OCI-LY7 (cell line): ENCODE results near the gene RXRB. TPM values are rescaled to one million over a fixed set of nuclear protein-coding genes. Genes with fewer than 3 reads are reported as not detected.

Experiments
- BruUV-seq: library from RNA; stranded (reverse); fragments of 400-500 nt; replicated peaks from 2 replicates; lab custom pipeline; 2021; lab: Mats Ljungman, UMichigan
- CTCF ChIA-PET: fragments of 300-600 bp; sonication (Branson Sonifier 250); formaldehyde crosslinking; loops from one replicate; lab custom pipeline; 2022; ENCODE audit warnings: antibody characterized with exemption; ENCODE audit not compliant: unreplicated experiment; lab: Charles Lee
- POLR2A ChIA-PET: fragments of 300-600 bp; sonication (Branson Sonifier 250); formaldehyde crosslinking; loops from one replicate; lab custom pipeline; 2022; ENCODE audit warnings: antibody characterized with exemption; lab: Charles Lee
- DNase-seq: peaks from one replicate; pipeline ENCODE4 v3.0.0-alpha.2; 2015; ENCODE audit warnings: low spot score
- H2AFZ ChIP-seq: fragments of 200-600 bp; sonication (generic), shearing (Covaris generic); 2 replicates; pipeline ENCODE4 v1.6.1; 2014; ENCODE audit warnings: mild to moderate bottlenecking, antibody characterized with exemption, low read length, moderate library complexity
- H3K27ac ChIP-seq: fragments of 200-600 bp; sonication (generic); 2 replicates; pipeline ENCODE4 v1.5.1; 2014; ENCODE audit warnings: mixed run types, low read depth, mild to moderate bottlenecking, moderate library complexity, low read length, inconsistent platforms; ENCODE audit not compliant: poor library complexity, severe bottlenecking
- H3K36me3 ChIP-seq: fragments of 200-600 bp; sonication (generic); 2 replicates; pipeline ENCODE4 v1.6.1; 2014; ENCODE audit warnings: mild to moderate bottlenecking, antibody characterized with exemption, low read length, moderate library complexity, mixed read lengths; ENCODE audit not compliant: insufficient read depth
- H3K4me1 ChIP-seq: fragments of 200-600 bp; sonication (generic); 2 replicates; pipeline ENCODE4 v1.5.1; 2014; ENCODE audit warnings: mild to moderate bottlenecking, low read length; ENCODE audit not compliant: insufficient read depth, poor library complexity, severe bottlenecking
- H3K4me2 ChIP-seq: fragments of 200-600 bp; sonication (generic); 2 replicates; pipeline ENCODE4 v1.6.1; 2014; ENCODE audit warnings: mild to moderate bottlenecking, low read length
- H3K4me3 ChIP-seq: fragments of 200-600 bp; sonication (generic); 2 replicates; pipeline ENCODE4 v1.5.1; 2014; ENCODE audit warnings: mild to moderate bottlenecking, low read depth, low read length; ENCODE audit not compliant: poor library complexity, severe bottlenecking
- H3K79me2 ChIP-seq: fragments of 200-600 bp; sonication (generic); 2 replicates; pipeline ENCODE4 v1.6.1; 2016; ENCODE audit warnings: low read depth, mild to moderate bottlenecking, low read length, moderate library complexity, mixed read lengths; ENCODE audit not compliant: insufficient read depth
- H3K9me2 ChIP-seq: fragments of 200-600 bp; sonication (generic); 2 replicates; pipeline ENCODE4 v1.6.1; 2016; ENCODE audit warnings: mild to moderate bottlenecking, low read length, mixed read lengths; ENCODE audit not compliant: insufficient read depth
- H3K9me3 ChIP-seq: fragments of 200-600 bp; sonication (generic); 2 replicates; pipeline ENCODE4 v1.6.1; 2014; ENCODE audit warnings: mild to moderate bottlenecking, mixed run types, low read length, mixed read lengths
- H4K20me1 ChIP-seq: fragments of 200-600 bp; sonication (generic); 2 replicates; pipeline ENCODE4 v1.6.1; 2014; ENCODE audit warnings: mild to moderate bottlenecking, antibody characterized with exemption, low read length, moderate library complexity, mixed read lengths; ENCODE audit not compliant: insufficient read depth
- CTCF ChIP-seq: fragments of 200-600 bp; sonication (generic); conservative IDR thresholded peaks from 2 replicates; pipeline ENCODE4 v1.5.1; 2014; ENCODE audit warnings: mild to moderate bottlenecking, antibody characterized with exemption, low read length, moderate library complexity, mixed read lengths
- EZH2phosphoT487 ChIP-seq: fragments of 200-600 bp; sonication (generic); IDR thresholded peaks from 2 replicates; pipeline ENCODE4 v1.6.1; 2018; ENCODE audit warnings: low read depth, borderline replicate concordance, mild to moderate bottlenecking, mixed run types, antibody characterized with exemption, low read length, moderate library complexity, mixed read lengths
- intact Hi-C: fragments of 100-400 bp; cut with micrococcal nuclease; formaldehyde crosslinking; loops from one replicate; pipeline ENCODE4 v1.10.0; 2022; ENCODE audit not compliant: unreplicated experiment
- total RNA-seq, 2 experiments: library from RNA; depleted of rRNA in 1 of 2; stranded (reverse); fragments of >200 nt in 1 of 2; shearing (Covaris generic) in 1 of 2; gene quantifications; 2 replicates each; pipeline ENCODE4 v1.2.3, GENCODE V29; 2014 to 2022

Gene RXRB
- total RNA-seq, 2 experiments from 2014 or later = 32.5 to 47.3 TPM

DNA sequence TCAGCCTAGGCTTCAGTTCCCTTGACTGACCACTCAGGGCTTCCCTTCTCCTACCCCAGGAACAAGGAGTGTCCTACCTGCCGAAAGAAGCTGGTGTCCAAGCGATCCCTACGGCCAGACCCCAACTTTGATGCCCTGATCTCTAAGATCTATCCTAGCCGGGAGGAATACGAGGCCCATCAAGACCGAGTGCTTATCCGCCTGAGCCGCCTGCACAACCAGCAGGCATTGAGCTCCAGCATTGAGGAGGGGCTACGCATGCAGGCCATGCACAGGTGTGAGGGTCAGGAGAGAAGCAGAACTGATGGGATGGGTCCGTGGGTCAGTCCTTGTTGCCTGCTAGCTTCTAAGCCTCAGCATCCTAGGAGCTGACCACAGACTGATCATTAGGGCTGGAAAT, 9.4 kb upstream of the RXRB start:
- H3K9me2 ChIP-seq = no peaks in the 10 kb centered on the region
- no peak overlapping the region for H2AFZ ChIP-seq
- H3K79me2 ChIP-seq = peaks cover 6% of the 10 kb centered on the region; the same call in 1 of the 2 replicates
- ChIA-PET POLR2A (interaction anchor here (1.4 to 1.5 kb wide), 2 partner anchors 17 to 22 kb away, joined by 3 to 4 read pairs; no protein-coding TSS in a partner anchor), CTCF (no interaction called here)
- H4K20me1 ChIP-seq = no peaks in the 10 kb centered on the region
- intact Hi-C loops = loop anchor here (10.0 kb wide), 1 partner anchor 205 kb away; the partner anchor contains the start of genes CUTA and PHF1
- peaks cover 28% of the 10 kb centered on the region for H3K4me1 ChIP-seq
- peaks cover 8% of the 10 kb centered on the region; the same call in 1 of the 2 replicates for H3K36me3 ChIP-seq
- BruUV-seq = no TSS peak
- no peak overlapping the region for H3K27ac ChIP-seq
- no peak for DNase-seq
- H3K4me2 ChIP-seq = no peak overlapping the region
- TF ChIP-seq CTCF (no peak), EZH2phosphoT487 (no peak)
- H3K9me3 ChIP-seq = no peaks in the 10 kb centered on the region
- H3K4me3 ChIP-seq = no peak overlapping the region

GRCh38 chr6:33208091-33208967, 7.9 kb upstream of the RXRB start, which contains the start of gene RING1:
RING1 (plus strand) TSS chr6:33208500; CDS start chr6:33208823, 323 bp downstream.
- TF ChIP-seq EZH2phosphoT487 (no peak), CTCF (no peak)
- POLR2A ChIA-PET = interaction anchor here (0.6 to 1.5 kb wide), 9 partner anchors 9 to 940 kb away, joined by 3 to 5 read pairs (median 3); no protein-coding TSS in a partner anchor
- CTCF ChIA-PET = interaction anchor here (0.6 to 0.7 kb wide), 4 partner anchors 9 to 91 kb away, joined by 3 to 7 read pairs (median 4); no protein-coding TSS in a partner anchor
- Histone ChIP-seq H3K4me2 (peak within 1 kb of the TSS; percentile 91), H4K20me1 (no peaks in the 10 kb centered on the region), H3K36me3 (peaks cover 16% of the 10 kb centered on the region), H3K4me3 (peak within 1 kb of the TSS; percentile 90), H3K4me1 (peaks cover 40% of the 10 kb centered on the region), H2AFZ (peak within 1 kb of the TSS; percentile 65), H3K9me2 (no peaks in the 10 kb centered on the region), H3K9me3 (no peaks in the 10 kb centered on the region), H3K79me2 (peaks cover 6% of the 10 kb centered on the region; the same call in 1 of the 2 replicates), H3K27ac (peak within 1 kb of the TSS; percentile 47)
- DNase-seq = peak; percentile 85
- BruUV-seq = no TSS peak
- intact Hi-C loops = loop anchor here (10.0 kb wide), 1 partner anchor 206 kb away; the partner anchor contains the start of genes CUTA and PHF1
